GM18517 (cell line): ENCODE results near the gene CD163.
"Not testable (repeated sequence)": the region's sequence is repeated elsewhere in the genome, so short reads cannot be mapped to it uniquely, and the experiment has no call there.

Experiments used
- ATAC-seq: cut with Tn5 transposase; IDR thresholded peaks from one replicate; pipeline ENCODE4 v1.9.1; 2021; ENCODE audit warnings: mild to moderate bottlenecking, moderate library complexity; ENCODE audit not compliant: unreplicated experiment

CD163 gene

GRCh38 chr12:7451756-7452155 is 51.8 kb downstream of the CD163 start:
- no peak for ATAC-seq

- no peak for ATAC-seq
Observed at GRCh38 chr12:7450667-7451066, 52.9 kb downstream of the CD163 start.

GRCh38 chr12:7448099-7448498 is 55.5 kb downstream of the CD163 start:
- no peak for ATAC-seq

- no peak for ATAC-seq
Observed at GRCh38 chr12:7444537-7444936, 59.0 kb downstream of the CD163 start.

- ATAC-seq = no peak
Observed at GRCh38 chr12:7444076-7444475, 59.5 kb downstream of the CD163 start, which contains the start of gene CD163L1. TSS of gene CD163L1 (minus strand) at chr12:7444153. CDS start at chr12:7444127, 26 bp downstream.

GRCh38 chr12:7441216-7441615 is 62.4 kb downstream of the CD163 start:
- no peak for ATAC-seq

GRCh38 chr12:7439579-7440505 is 63.7 kb downstream of the CD163 start:
- no peak for ATAC-seq

GRCh38 chr12:7438291-7438995 is 65.1 kb downstream of the CD163 start:
- not testable (repeated sequence) for ATAC-seq

GRCh38 chr12:7437494-7437893 is 66.1 kb downstream of the CD163 start:
- ATAC-seq = not testable (repeated sequence)

GRCh38 chr12:7434670-7435069 is 68.9 kb downstream of the CD163 start:
- no peak for ATAC-seq

GRCh38 chr12:7433276-7433822 is 70.2 kb downstream of the CD163 start:
- no peak for ATAC-seq

- ATAC-seq = no peak
Observed at GRCh38 chr12:7431993-7432685, 71.4 kb downstream of the CD163 start.
